ENCODE results near the gene PCYT1A. TPM values are rescaled to one million over a fixed set of nuclear protein-coding genes. Genes with fewer than 3 reads are reported as not detected.

Gene PCYT1A
- total and polyA plus RNA-seq, 2 of the 13 experiments (the other 11 are each of a cell fraction or from before 2014, with no cell fraction given) = 26.4 to 45.3 TPM

DNA sequence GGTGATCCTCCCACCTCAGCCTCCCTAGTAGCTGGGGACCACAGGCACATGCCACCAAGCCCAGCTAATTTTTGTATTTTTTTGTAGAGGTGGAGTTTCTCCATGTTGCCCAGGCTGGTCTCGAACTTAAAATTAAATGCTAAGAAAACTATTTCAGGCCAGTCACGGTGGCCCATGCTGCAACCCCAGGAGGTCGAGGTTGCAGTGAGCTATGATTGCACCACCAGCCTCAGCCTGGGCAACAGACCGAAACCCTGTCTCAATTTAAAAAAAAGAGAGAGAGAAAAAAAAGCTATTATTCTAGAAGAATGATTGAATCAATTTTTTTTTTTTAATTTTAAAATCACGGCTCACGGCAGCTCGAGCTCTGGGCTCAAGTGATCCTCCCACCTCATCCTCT, 66.5 kb downstream of the PCYT1A start:
- 91% methylated on average over 7 of the region's 7 CpGs for WGBS (ENCODE audit: low lambda C conversion rate)
- H3K36me3 ChIP-seq (replicated peaks in 1 of 2; ENCODE audit: control insufficient read depth in 1 of 2, insufficient read depth in 2 of 2, low read length in 2 of 2) = no peaks in the 10 kb centered on the region
- no peaks in the 10 kb centered on the region for H4K20me1 ChIP-seq (ENCODE audit: insufficient read depth, low read length)
- POLR2A ChIA-PET = no interaction called here
- H3K9ac ChIP-seq (ENCODE audit: insufficient read depth, low read depth, low read length) = no peak overlapping the region
- H3K4me3 ChIP-seq (replicated peaks in 1 of 3; ENCODE audit: insufficient read depth in 1 of 3, low read depth in 2 of 3, low read length in 3 of 3) = no peak overlapping the region
- in situ Hi-C loops (cut with HindIII; ENCODE audit: extremely low pct_ligation_motif_present, low pct_unique_long_range_greater_than_20kb) (no loop called here), intact Hi-C loops (cut with micrococcal nuclease; ENCODE audit: unreplicated experiment) (no loop called here)
- CTCF ChIA-PET (ENCODE audit: low intra/inter-chr PET ratio, low total read pairs) = no interaction called here
- BruUV-seq (replicated peaks) = no TSS peak
- no peaks in the 10 kb centered on the region for H3K79me2 ChIP-seq (ENCODE audit: insufficient read depth, low read length)
- no peak for ATAC-seq
- H3K9me3 ChIP-seq (ENCODE audit: low read length) = no peaks in the 10 kb centered on the region
- no peaks in the 10 kb centered on the region; a peak in 1 of 5 replicates for H3K27me3 ChIP-seq (ENCODE audit: control insufficient read depth in 1 of 2, insufficient read depth in 2 of 2, low read length in 2 of 2)
- H3K4me1 ChIP-seq (ENCODE audit: insufficient read depth, low read length) = peaks cover 52% of the 10 kb centered on the region
- no peak overlapping the region for H3K4me2 ChIP-seq (ENCODE audit: low read depth, low read length)
- no peak for FAIRE-seq
- DNase-seq (ENCODE audit: low spot score) = no peak
- no peak overlapping the region for H3K27ac ChIP-seq (ENCODE audit: extremely low read length, insufficient read depth, low read length)
- no peak overlapping the region for H2AFZ ChIP-seq (ENCODE audit: low read length)
- TF ChIP-seq KDM6A (CRISPR knock-in tag; IDR thresholded peaks at IDR 0.05; ENCODE audit: low read depth) (no peak), ZSCAN12 (CRISPR knock-in tag; IDR thresholded peaks at IDR 0.05) (no peak), HIVEP1 (CRISPR knock-in tag; IDR thresholded peaks at IDR 0.05) (no peak), ZNF773 (CRISPR knock-in tag; IDR thresholded peaks at IDR 0.05; ENCODE audit: borderline replicate concordance) (no peak), ZNF101 (CRISPR knock-in tag; IDR thresholded peaks at IDR 0.05; ENCODE audit: borderline replicate concordance, low read depth) (no peak), SOX5 (CRISPR knock-in tag; IDR thresholded peaks at IDR 0.05; ENCODE audit: borderline replicate concordance) (no peak), GABPA (IDR thresholded peaks at IDR 0.05; ENCODE audit: low read depth, low read length) (no peak), GABPA (CRISPR knock-in tag; IDR thresholded peaks at IDR 0.05; ENCODE audit: low read depth) (no peak), CHD4 (IDR thresholded peaks at IDR 0.05; ENCODE audit: borderline replicate concordance, low read length) (no peak), PTBP1 (IDR thresholded peaks at IDR 0.05; ENCODE audit: low read depth, low read length, poor library complexity, severe bottlenecking) (no peak), POLR2AphosphoS5 (IDR thresholded peaks at IDR 0.05; ENCODE audit: low read depth, low read length) (no peak)
- TF ChIP-seq, protein P1, sequence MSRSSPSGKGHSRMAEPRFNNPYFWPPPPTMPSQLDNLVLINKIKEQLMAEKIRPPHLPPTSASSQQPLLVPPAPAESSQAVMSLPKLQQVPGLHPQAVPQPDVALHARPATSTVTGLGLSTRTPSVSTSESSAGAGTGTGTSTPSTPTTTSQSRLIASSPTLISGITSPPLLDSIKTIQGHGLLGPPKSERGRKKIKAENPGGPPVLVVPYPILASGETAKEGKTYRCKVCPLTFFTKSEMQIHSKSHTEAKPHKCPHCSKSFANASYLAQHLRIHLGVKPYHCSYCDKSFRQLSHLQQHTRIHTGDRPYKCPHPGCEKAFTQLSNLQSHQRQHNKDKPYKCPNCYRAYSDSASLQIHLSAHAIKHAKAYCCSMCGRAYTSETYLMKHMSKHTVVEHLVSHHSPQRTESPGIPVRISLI (CRISPR knock-in tag; IDR thresholded peaks at IDR 0.05; ENCODE audit: borderline replicate concordance) = no peak
- TF ChIP-seq, protein P2, sequence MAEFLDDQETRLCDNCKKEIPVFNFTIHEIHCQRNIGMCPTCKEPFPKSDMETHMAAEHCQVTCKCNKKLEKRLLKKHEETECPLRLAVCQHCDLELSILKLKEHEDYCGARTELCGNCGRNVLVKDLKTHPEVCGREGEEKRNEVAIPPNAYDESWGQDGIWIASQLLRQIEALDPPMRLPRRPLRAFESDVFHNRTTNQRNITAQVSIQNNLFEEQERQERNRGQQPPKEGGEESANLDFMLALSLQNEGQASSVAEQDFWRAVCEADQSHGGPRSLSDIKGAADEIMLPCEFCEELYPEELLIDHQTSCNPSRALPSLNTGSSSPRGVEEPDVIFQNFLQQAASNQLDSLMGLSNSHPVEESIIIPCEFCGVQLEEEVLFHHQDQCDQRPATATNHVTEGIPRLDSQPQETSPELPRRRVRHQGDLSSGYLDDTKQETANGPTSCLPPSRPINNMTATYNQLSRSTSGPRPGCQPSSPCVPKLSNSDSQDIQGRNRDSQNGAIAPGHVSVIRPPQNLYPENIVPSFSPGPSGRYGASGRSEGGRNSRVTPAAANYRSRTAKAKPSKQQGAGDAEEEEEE (CRISPR knock-in tag; IDR thresholded peaks at IDR 0.05; ENCODE audit: borderline replicate concordance) = no peak
- TF ChIP-seq, protein P3, sequence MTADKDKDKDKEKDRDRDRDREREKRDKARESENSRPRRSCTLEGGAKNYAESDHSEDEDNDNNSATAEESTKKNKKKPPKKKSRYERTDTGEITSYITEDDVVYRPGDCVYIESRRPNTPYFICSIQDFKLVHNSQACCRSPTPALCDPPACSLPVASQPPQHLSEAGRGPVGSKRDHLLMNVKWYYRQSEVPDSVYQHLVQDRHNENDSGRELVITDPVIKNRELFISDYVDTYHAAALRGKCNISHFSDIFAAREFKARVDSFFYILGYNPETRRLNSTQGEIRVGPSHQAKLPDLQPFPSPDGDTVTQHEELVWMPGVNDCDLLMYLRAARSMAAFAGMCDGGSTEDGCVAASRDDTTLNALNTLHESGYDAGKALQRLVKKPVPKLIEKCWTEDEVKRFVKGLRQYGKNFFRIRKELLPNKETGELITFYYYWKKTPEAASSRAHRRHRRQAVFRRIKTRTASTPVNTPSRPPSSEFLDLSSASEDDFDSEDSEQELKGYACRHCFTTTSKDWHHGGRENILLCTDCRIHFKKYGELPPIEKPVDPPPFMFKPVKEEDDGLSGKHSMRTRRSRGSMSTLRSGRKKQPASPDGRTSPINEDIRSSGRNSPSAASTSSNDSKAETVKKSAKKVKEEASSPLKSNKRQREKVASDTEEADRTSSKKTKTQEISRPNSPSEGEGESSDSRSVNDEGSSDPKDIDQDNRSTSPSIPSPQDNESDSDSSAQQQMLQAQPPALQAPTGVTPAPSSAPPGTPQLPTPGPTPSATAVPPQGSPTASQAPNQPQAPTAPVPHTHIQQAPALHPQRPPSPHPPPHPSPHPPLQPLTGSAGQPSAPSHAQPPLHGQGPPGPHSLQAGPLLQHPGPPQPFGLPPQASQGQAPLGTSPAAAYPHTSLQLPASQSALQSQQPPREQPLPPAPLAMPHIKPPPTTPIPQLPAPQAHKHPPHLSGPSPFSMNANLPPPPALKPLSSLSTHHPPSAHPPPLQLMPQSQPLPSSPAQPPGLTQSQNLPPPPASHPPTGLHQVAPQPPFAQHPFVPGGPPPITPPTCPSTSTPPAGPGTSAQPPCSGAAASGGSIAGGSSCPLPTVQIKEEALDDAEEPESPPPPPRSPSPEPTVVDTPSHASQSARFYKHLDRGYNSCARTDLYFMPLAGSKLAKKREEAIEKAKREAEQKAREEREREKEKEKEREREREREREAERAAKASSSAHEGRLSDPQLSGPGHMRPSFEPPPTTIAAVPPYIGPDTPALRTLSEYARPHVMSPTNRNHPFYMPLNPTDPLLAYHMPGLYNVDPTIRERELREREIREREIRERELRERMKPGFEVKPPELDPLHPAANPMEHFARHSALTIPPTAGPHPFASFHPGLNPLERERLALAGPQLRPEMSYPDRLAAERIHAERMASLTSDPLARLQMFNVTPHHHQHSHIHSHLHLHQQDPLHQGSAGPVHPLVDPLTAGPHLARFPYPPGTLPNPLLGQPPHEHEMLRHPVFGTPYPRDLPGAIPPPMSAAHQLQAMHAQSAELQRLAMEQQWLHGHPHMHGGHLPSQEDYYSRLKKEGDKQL (CRISPR knock-in tag; IDR thresholded peaks at IDR 0.05; ENCODE audit: low read depth) = no peak
- TF ChIP-seq, protein P4, sequence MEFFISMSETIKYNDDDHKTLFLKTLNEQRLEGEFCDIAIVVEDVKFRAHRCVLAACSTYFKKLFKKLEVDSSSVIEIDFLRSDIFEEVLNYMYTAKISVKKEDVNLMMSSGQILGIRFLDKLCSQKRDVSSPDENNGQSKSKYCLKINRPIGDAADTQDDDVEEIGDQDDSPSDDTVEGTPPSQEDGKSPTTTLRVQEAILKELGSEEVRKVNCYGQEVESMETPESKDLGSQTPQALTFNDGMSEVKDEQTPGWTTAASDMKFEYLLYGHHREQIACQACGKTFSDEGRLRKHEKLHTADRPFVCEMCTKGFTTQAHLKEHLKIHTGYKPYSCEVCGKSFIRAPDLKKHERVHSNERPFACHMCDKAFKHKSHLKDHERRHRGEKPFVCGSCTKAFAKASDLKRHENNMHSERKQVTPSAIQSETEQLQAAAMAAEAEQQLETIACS (CRISPR knock-in tag; IDR thresholded peaks at IDR 0.05) = no peak
